Measurements from ENCODE around the gene JAZF1.

The JAZF1 gene

GRCh38 chr7:27955596-27955995 is 225.0 kb downstream of the JAZF1 start:
- DNase-seq: no peak

- DNase-seq: no peak
Observed at GRCh38 chr7:27955011-27955410, 225.6 kb downstream of the JAZF1 start.

- DNase-seq: no peak
Observed at GRCh38 chr7:27953777-27954176, 226.8 kb downstream of the JAZF1 start.

- no peak for DNase-seq
Observed at GRCh38 chr7:27953361-27953760, 227.2 kb downstream of the JAZF1 start.

GRCh38 chr7:27952456-27953285 is 227.9 kb downstream of the JAZF1 start:
- DNase-seq: no peak

- no peak for DNase-seq
Observed at GRCh38 chr7:27950123-27950522, 230.5 kb downstream of the JAZF1 start.

GRCh38 chr7:27948861-27949260 is 231.7 kb downstream of the JAZF1 start:
- no peak for DNase-seq

- no peak for DNase-seq
Observed at GRCh38 chr7:27947586-27948278, 232.9 kb downstream of the JAZF1 start.

- DNase-seq: no peak
Observed at GRCh38 chr7:27946351-27946750, 234.2 kb downstream of the JAZF1 start.

GRCh38 chr7:27945058-27945795 is 235.4 kb downstream of the JAZF1 start:
- DNase-seq: no peak

GRCh38 chr7:27944643-27945042 is 236.0 kb downstream of the JAZF1 start:
- DNase-seq: no peak

- DNase-seq: no peak
Observed at GRCh38 chr7:27943241-27943640, 237.4 kb downstream of the JAZF1 start.

- DNase-seq: no peak
Observed at GRCh38 chr7:27942711-27943110, 237.9 kb downstream of the JAZF1 start.

GRCh38 chr7:27941522-27941921 is 239.1 kb downstream of the JAZF1 start:
- no peak for DNase-seq

- no peak for DNase-seq
Observed at GRCh38 chr7:27940341-27940740, 240.3 kb downstream of the JAZF1 start.

GRCh38 chr7:27939893-27940292 is 240.7 kb downstream of the JAZF1 start:
- DNase-seq: no peak

GRCh38 chr7:27936768-27937102 is 243.9 kb downstream of the JAZF1 start:
- no peak for DNase-seq

GRCh38 chr7:27936047-27936767 is 244.4 kb downstream of the JAZF1 start:
- no peak for DNase-seq

- no peak for DNase-seq
Observed at GRCh38 chr7:27933671-27934565, 246.7 kb downstream of the JAZF1 start.

GRCh38 chr7:27930910-27931476 is 249.6 kb downstream of the JAZF1 start:
- no peak for DNase-seq

GRCh38 chr7:27929127-27929526 is 251.5 kb downstream of the JAZF1 start:
- DNase-seq: no peak

- no peak for DNase-seq
Observed at GRCh38 chr7:27928001-27928400, 252.6 kb downstream of the JAZF1 start.

All from activated CD8-positive, alpha-beta memory T cell treated with anti-CD3 and anti-CD28 coated beads, Interleukin-2, amount 50 U/mL, for 48 hours (primary cell).